Hippocampal formation (tissue), 2 donors: Measurements from ENCODE around the gene CTAG1B.
"Not testable (repeated sequence)": the region's sequence is repeated elsewhere in the genome, so short reads cannot be mapped to it uniquely, and the experiment has no call there.

Source experiments
- DNase-seq, 2 donors: peaks; one replicate each; lab custom pipeline; 2025; lab: John Stamatoyannopoulos, UW

CTAG1B gene

DNA sequence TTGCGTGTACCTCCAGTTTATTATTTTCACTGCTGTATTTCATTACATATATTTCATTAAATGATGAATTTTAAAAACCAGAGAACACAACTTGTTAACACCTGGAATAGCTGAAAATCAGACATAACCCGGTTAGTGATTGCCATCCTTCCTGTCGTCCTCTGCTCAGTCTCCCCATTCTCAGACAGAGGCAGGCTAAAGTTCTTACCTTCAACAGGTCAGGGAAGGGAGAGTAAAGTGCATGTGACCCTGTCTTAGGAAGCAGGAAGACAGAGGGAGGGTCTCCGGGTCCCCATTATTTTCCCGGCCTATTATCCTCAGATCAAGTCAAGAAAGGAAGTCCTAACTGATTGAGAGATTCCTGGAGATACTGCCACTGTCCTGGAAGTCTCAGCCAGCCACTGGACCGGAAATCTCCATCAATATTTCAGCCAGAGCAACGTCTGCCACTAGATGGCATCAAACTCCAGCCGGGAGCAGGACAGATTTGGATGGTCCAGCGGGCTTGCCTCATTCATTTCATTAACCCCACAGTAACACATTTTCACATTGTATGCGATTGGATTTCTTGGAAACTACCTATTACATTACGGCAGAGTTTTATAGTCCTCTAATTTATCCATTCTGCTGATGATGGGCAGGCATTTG is 1.8 kb upstream of the CTAG1B start:
- not testable (repeated sequence) for DNase-seq

DNA sequence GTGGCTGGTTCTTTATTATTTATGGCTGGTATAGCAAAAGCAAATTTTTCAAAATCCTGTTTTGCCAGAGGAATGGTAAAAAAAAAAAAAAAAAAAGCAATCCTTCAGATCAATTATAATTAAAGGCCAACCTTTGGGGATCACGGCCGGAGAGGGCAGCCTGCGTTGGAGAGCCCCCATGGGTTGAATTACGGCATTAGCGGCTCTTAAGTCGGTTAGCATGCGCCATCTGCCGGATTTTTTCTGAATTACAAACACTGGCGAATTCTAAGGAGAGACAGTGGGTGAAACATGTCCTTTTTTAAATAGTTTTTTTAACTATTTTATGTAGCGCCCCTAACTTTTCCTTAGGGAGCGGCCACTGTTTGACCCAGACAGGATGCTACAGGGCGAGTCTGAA is 5.5 kb downstream of the CTAG1B start:
- not testable (repeated sequence) for DNase-seq

DNA sequence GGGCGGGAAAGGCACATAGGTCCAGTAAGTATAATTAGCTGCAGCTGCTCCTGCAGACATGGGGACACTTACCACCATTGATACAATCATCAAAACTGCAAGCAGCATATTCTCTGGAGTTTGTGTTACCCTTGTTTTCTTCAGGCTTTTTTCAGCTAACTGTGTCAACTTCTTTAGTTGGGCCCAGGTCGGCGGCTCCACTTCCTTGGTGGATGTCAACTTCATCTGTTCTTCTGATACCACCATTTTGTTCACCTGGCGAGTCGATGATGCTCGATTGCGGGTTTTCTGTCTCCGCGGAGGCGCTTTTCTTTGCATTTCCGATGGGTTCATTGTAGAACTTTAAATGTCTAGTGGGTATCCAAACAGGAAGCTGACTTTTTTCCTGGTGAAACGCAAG is 7.9 kb downstream of the CTAG1B start:
- not testable (repeated sequence) for DNase-seq

DNA sequence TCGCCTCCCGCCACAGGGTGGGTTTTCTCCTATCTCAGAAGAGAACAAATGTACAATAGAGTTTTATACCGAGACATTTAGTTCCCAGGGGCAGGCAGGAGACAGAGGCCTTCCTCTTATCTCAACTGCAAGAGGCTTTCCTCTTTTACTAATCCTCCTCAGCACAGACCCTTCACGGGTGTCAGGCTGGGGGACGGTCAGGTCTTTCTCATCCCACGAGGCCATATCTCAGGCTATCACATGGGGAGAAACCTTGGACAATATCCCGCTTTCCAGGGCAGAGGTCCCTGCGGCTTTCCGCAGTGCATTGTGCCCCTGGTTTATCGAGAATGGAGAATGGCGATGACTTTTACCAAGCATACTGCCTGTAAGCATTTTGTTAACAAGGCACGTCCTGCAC is 10.3 kb downstream of the CTAG1B start:
- DNase-seq = not testable (repeated sequence)

- DNase-seq = not testable (repeated sequence)
Measured at GRCh38 chrX:154607976-154608375, 11.1 kb downstream of the CTAG1B start.

GRCh38 chrX:154607370-154607769 is 11.7 kb downstream of the CTAG1B start:
- DNase-seq = no peak

- DNase-seq = no peak
Measured at GRCh38 chrX:154605566-154605965, 13.5 kb downstream of the CTAG1B start.

DNA sequence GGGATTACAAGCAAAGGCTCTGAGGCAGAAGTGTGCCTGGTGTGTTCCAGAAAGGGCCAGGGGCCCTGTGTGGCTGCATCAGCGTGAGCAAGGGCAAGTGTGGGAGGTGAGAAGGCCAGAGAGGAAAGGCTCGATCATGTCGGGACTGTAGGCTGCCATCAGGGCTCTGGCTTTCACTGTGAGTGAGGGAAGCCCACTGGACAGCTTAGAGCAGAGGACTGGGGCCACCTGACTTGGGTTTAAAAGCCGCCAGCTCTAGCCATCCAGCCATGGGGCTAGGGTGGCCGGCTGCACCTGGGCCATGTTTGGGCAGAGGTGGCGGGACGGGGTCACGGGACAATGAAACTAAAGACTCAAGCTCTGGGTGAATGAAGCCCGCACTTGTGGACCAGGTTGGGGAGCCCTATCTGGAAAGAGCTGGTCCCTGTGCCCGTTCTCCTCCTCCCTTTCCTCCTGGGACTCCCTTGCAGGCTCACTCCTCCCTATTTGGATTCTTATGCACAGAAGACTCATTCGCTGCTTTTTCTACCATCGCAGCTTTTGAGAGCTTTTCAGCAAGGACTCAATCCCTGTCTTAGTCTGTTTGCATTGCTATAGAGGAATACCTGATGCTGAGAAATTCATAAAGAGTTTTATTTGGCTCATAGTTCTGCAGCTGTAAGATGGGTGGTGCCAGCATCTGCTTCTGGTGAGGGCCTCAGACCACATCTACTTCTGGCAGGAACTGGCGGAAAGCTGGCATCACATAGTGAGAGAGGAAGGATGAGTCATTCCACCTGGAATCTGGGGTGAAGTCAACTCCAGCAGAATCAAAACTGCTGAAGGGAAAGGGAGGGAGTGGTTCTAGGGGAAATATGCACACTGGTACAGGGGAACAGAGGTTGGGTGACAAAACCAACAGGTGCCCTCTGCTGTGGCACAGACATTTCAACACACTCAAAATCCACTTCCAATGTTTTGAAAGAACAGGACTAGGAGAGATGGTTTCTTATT is 15.3 kb downstream of the CTAG1B start:
- no peak for DNase-seq

DNA sequence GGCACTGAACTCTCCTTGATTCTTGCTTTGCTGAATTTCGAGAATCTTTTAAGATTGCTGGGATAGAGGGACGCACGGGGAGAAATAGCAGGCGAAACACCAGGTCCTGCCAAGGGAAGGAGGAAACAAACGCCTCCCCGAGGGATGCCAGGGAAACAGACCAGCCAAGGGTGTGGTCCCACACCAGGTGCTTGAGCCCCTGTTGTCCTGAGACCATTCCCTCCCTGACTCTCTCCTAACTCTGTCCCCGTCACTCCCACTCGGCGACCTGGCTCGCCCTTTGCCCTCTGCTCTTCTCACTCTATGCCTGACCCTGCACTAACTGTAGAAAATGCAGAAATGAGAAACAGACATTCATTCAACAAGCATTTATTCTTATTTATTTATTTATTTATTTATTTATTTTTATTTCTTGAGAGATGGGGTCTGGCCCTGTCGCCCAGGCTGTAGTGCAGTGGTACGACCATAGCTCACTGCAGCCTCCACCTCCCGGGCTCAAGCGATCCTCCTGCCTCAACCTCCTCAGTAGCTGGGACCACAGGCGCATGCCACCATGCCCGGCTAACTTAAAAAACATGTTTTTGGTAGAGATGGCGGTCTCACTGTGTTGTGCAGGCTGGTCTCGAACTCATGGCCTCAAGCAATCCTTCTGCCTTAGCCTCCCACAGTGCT is 16.2 kb downstream of the CTAG1B start:
- no peak for DNase-seq

DNA sequence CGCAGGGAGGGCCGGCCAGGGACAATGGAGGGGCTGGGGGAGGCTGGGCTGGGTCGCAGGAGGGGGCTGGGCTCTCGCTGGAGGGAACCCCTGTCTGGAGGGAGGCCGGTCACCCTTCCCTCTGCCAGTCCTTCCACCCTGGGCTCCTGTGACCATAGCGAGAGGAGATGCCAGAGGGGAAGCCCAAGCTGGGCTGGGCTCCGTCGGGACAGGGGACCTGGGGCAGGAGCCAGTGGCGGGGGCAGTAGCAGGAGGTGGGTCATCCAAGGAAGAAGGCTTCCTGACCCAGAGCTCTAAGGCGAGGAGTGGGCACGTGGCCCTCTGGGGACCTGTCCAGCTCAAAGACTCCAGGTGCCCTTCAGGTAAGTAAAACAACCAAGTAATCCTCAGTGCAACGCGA is 16.9 kb downstream of the CTAG1B start:
- no peak for DNase-seq

DNA sequence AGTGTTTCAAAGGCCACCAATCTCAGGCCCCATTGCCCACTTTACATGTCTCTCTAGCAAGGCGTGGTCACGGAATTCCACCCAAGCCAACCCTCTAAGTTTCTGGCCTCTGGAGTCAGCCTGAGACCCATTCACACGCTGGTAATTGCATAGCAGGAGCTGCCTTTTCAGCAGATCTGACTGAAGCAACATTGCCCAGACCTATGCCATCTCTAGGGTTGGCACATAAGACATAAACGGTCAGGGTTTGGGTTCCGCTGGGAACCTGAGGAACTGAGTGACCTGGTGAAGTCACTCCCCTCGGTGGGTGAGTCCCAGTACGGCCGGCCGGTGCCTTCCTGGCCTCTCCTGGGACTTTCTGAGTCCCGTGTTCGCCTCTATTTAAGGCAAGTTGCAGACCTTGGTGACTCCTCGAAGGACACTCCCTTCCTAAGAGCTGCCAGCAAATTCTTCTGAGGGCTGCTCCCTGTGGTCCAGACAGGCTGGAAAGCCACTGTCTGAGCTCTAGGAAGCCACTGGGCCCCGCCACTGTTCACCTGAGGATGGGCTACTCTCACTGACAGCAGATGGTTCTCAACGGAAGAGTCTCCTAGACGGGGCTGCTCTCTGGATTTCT is 18.2 kb downstream of the CTAG1B start:
- DNase-seq = no peak

DNA sequence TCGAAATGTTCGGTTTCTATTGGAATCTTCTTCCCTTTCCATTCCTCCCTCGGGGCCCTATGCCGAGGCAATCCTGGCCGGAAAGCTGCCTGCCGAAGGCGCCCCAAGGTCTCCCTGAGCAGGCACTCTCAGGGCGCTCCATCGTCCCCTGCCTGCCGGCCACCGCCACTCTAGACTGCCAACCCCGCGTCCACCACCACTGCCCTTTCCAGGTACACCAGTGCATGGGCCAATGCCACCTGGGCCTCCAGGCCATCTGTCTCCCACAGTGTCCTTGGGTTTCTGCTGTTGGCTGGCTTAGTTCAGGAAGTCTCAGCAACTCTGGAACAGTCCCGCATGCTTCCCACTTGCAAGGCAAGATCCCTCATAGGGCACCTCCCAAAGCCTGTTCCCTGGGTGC is 19.6 kb downstream of the CTAG1B start:
- no peak for DNase-seq

DNA sequence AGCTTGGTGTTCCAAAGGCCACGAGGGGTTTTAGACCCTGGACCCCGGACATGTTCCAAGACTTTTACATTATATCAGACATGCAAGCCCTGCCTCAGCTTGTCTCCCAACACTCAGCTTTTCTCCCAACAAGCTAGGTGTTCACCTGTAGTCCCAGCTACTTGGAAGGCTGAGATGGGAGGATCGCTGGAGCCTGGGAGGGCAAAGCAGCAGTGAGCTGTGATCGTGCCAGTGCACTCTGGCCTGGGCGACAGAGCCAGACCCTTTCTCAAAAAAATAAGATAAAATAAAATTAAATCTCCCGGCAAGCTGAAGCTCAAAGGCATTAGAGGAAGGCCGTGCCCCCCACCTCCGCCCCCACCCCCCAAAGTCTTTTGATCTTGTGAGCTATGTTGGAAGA is 20.4 kb downstream of the CTAG1B start:
- no peak for DNase-seq

GRCh38 chrX:154597221-154597620 is 21.9 kb downstream of the CTAG1B start:
- DNase-seq = no peak

GRCh38 chrX:154596290-154596929 is 22.7 kb downstream of the CTAG1B start:
- DNase-seq = no peak

- no peak for DNase-seq
Measured at GRCh38 chrX:154595559-154596249, 23.4 kb downstream of the CTAG1B start.

DNA sequence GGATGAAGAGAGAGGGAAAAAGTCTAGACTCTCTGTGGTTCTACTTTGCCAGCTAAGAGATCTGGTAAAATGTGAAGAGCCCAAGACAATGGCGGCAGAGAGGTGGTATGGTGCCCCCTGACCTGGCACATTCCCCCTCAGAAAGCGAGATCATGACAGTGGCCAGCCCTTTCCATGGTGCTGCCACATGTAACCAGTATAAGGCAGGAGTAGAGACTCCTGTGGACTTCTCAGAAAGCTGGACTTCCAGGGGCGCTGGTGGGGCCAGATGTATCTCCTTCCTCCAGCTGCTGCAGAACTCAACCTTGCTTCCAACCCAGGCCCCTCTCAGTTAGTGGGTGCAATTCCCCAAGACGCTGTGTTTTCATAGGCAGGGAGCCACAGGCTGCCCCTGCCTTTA is 24.6 kb downstream of the CTAG1B start:
- DNase-seq = no peak

DNA sequence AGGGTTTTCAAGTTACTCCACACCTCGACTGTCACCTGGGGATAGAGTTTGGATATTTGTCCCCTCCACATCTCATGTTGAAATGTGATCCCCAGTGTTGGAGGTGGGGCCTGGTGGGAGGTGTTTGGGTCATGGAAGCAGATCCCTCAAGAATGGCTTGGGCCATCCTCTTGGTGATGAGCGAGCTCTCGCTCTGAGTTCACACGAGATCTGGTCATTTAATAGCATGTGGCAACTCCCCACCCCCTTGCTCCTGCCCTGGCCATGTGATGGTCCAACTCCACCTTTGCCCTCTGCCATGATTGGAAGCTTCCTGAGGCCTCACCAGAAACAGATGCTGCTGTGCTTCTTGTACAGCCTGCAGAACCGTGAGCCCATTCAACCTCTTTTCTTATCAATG is 25.9 kb downstream of the CTAG1B start:
- DNase-seq = no peak

DNA sequence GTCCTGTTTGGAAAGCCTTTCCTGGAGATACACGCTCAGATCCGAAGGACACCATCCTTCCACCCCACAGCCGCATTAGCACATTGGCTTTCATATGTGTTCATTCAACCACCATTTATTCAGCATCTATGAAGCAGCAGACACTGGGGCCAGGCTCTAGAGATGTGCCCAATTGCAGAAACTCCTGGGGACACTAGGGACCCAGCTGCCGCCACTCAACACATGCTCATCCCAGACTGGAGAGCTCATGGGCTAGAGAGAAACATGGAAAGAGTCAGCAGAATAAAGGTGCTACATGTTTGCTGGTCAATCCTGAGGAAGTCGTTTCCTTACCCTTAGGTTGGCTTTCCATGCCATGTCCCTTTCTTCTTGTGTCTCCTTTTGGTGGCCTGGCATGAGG is 26.6 kb downstream of the CTAG1B start:
- DNase-seq = no peak

DNA sequence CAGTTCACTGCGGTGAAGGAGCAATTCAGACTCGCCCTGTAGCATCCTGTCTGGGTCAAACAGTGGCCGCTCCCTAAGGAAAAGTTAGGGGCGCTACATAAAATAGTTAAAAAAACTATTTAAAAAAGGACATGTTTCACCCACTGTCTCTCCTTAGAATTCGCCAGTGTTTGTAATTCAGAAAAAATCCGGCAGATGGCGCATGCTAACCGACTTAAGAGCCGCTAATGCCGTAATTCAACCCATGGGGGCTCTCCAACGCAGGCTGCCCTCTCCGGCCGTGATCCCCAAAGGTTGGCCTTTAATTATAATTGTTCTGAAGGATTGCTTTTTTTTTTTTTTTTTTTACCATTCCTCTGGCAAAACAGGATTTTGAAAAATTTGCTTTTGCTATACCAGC is 28.7 kb downstream of the CTAG1B start:
- DNase-seq = not testable (repeated sequence)

DNA sequence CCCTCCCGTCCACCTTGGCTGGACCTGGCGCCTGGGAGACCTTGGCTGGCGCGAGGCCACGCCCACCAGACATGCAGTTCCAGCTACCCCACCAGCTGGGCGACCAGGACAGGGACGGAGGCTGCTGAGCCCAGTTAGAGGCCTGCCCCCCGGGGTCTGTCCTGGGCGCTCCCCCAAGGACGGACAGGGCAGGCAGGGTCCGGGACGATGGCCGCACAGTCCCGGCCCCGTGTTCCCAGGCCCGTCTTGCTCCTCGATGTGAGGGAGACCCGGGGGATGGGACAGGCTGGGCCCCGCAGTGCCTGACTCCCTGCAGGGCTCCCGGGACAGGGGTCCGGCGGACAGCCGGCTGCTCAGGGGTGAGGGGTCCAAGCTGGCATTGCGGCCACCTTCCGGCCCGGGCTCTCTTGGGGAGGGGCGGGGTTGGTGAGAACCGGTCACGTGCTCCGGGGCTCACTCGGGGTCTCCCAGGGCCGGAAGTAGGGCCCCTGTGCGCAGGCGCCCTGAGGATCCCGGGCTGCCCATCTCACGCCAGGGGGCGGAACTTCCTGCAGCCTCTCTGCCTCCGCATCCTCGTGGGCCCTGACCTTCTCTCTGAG is 34.4 kb downstream of the CTAG1B start, which contains the start of gene CTAG1A:
TSS of gene CTAG1A (plus strand) at position 549 of the 599 bp plus-strand sequence. CDS start 74 bp downstream, outside the sequence.
- not testable (repeated sequence) for DNase-seq
